ENCODE results near the gene DTD1.

DTD1 gene

DNA sequence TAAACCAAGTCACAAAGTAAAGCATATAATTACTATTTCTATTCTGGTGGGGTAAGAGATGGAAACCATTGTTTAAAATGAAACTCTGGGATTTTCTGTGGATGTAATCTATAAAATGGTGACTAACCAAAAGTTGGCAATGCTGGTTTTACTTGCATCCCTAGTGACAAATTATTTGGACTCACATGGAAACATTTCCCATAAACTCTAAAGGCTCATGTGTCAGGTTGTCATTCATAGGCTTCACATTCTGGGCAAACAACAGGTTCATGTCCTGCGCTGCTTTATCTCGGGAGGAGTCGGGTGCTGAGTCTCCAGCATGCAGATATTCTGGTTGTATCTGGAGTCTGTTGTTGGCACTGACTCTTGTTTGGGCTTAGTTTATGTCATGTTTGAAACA is 127.7 kb downstream of the DTD1 start:
- no peak for DNase-seq

DNA sequence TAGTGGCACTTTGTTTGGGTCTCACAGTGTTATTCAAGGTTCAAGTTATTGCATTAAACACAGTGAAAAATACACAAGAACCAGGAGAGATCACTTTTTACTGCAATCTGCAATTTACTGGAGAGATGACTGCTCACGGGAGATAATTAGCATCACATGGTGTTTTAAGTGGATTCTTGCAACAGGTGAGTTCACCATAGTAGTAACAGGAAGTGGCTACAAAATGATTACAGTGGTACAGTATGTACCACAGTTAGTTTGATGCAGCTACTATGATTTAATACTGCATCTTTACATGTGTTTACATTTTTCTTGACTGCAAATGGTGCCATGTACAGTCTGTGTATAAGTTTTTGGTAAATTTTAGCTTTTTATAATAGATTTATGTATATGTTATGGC is 129.2 kb downstream of the DTD1 start:
- DNase-seq = no peak

DNA sequence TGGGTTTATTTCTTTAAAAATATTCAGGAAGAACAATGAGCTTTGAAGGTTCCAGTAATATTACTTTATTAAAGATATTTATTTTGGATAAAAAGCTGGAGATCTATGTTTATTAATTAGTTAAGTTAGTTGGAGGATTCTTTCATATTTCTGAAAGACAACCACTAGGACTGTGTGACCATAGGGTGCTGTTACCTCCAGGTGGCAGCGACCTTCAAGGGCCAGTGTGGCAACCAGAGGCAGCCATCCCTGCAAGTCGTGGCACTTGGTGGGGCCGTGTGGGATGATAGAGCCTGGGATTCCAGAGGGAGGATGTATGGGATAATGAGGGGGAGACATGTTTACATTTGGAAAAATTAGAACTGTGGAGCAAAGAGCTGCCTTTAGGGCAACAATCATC is 130.3 kb downstream of the DTD1 start:
- DNase-seq = no peak

DNA sequence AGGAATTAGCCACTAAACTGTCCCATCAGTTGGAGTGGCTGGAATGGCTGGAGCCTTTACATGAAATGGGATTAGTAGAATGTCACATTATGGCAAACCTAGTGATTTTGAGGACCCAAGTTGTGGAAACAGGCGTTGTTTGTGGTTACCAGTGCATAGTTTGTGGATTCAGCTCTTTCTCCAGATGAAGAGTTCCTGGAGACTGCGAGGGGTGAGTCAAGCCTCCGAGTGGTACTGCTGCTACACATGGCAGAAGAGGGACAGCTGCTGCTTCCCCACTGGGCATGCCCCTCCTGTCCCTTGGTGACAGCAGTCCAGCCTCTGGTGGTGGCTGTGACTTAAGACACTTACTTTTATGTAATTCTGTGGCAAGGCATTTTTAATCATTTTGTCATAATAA is 131.6 kb downstream of the DTD1 start:
- no peak for DNase-seq

DNA sequence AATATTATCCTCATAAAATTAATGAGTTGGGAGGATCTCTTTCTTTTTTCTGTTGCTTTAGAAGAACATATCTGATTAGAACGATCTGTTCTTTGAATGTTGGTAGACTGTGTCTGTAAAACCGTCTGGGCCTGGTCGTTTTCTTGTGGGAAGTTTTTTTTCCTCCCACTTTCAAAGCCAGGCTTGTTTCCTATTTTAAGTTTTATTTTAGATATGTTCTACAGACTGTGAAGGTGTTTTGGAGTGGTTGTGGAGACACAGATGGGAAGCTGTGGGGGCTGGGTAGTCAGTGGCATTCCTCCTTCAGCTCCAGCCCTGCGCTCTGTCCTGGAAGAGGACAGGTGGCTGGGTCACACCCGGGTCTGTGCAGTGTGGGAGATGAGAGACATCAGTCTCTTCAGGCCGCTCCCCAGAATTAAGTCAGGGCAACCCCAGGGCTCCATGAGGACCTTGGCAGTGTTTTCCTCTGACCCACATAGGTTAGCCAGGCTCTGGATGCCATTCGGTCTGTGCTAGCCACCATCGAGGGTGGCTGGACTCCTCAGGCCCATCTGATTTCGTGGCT is 133.8 kb downstream of the DTD1 start:
- no peak for DNase-seq

DNA sequence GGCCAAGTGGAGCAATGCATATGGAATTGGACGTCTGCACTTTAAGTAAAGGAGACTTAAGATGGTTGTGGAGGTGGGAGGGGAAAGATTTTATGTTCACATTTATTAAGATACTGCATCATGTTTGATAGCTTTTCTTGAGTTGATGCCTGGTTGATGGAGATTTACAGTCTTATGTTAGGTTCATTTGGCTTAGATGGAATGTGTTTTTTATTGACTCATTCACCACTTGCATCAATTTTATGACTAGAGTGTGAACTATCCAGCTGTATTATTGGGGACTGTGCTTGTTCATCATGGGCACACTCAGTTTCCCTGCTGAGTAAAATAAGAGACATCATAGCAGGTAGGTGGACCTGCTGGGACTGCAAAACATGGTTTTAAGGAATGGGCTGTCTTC is 134.5 kb downstream of the DTD1 start:
- no peak for DNase-seq

DNA sequence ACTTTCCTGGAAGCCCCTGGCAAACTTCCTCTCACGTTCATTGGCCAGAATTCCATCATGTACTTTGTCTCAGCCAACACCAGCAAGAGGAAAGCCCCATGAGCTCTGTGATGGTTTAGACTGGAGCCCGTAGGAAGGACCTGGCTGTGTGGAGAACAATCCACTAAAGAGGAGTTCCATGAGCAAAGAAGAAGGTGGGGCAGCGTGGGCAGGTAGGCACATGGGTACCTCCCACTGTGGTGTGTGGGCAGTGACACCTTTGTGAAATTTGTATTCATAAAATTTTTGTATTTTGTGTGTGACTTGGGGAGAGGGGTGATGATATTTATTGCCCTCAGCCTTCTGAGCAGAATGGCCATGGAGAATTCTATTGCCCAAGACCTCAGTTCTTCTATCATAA is 136.2 kb downstream of the DTD1 start:
- DNase-seq = no peak

DNA sequence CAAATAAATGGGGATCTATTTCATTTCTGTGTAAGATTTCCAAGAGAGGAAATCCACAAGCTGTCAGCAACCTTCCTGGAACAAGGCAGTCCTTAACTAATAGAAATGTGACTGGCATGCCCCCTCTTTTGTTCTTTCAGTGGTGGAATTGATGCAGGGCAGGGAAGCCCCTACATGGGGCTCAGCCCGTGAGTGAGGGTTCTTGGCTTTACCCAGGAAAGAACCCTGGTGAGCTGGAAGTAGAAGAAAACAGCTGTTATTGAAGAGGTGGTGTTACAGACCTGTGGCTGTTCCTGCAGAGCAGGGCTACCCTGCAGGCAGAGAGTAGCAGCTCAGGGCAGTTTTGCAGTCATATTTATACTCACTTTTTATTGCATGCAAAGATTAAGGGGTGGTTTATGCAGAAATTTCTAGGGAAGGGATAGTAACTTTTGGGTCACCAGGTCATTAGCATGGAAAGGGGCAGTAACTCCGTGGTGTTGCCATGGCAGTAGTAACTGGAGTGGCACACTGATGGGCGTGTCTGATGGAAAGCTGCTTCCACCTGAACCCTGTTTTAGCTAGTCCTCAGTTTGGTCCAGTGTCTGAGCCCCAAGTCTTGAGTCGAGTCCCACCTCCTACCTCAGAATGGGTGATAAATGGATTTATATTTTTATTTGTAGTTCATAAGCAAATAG is 137.1 kb downstream of the DTD1 start:
- no peak for DNase-seq

DNA sequence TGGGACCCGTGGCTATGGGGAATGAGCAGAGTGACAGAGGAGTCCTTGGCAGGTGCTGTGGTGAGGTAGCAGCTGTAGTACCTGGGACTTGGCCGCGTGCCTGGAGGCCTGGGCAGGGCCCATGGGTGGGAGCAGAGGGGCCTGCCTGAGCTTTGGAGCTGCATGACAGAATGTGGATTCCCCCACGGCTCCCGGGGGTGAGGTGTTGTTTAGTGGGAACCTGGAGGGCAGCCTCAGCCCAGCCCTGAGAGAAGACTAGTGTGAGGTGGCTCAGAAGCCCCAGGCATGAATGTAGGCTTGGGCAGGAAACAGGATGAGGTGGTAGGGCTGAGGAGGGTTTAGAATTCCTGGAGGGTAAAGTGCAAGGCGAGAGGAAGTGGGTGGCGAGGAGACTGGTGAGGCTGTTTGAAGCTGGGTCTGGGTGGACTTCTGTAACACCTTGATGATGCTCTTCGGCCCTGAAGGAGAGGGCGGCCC is 139.2 kb downstream of the DTD1 start:
- no peak for DNase-seq

DNA sequence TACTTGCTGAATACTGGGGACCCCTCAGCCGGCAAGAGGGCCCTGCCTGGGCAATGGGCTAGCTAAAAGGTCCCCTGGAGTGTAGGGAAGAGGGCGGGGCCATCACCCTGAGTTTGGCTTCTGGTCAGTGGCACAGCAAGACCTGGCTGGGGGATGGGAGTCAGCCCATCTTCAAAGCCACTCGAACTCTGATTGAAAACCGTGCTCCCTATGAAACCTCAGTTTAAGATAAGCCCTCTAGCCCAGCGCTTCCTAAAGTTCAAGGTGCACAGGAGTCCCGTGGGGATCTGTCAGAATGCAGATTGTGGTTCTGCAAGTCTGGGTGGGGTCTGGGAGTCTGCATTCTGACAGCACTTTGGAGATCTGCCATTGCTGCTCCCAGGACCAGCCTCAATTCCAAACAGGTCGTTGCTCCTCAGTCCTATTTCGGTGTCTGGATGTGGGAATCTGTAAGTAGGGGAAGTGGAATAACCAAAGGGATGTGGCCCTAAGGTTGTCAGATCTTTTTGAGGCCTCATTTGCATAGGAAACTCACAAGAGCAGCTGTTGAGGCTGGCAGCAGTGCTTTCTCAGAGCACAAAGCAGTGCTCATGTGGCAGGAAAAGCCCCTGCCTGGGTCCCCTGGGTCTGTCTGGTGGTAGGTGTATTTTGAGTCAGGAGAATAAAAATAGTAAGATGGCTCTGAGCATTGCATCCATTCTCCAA is 140.5 kb downstream of the DTD1 start:
- no peak for DNase-seq

DNA sequence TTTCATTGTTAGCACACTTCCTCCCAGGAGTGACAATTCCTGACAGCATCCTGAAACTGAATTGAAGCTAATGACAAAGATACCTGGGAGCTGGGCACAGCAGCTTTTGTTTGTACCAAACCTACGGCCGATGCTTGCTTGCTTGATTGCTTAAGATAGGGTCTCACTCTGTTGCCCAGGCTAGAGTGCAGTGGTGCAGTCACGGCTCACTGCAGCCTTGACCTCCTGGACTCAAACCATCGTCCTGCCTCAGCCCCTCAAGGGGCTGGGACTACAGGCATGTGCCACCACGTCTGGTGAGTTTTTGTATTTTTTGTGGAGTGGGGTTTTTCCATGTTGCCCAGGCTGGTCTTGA is 141.0 kb downstream of the DTD1 start:
- no peak for DNase-seq

DNA sequence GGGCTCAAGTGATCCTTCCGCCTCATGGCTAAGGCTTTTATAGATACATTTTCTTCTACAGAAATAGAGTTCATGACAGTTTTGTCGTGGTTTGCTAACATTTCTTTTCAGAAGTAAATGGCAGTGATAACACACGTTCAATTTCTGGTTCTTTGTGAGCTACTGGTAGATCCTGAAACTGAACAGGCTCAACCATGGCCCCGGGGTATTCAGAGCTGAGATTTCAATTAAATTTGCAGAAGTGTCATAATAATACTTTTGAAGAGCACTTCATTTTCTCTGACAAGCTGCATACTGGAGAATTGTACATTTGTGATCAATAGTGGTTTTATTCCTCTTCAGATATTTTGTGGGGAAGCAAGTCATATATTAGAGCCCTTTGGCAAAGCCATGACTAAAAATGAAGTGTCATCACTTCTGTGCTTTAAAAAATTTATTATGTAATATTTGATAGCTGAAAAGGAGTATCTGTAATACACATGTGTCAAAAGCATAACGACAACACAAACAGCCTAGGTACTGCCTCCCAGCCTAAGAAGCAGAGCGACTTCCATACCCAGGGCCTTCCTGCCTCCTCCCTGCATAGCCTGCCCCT is 141.5 kb downstream of the DTD1 start:
- DNase-seq = no peak

DNA sequence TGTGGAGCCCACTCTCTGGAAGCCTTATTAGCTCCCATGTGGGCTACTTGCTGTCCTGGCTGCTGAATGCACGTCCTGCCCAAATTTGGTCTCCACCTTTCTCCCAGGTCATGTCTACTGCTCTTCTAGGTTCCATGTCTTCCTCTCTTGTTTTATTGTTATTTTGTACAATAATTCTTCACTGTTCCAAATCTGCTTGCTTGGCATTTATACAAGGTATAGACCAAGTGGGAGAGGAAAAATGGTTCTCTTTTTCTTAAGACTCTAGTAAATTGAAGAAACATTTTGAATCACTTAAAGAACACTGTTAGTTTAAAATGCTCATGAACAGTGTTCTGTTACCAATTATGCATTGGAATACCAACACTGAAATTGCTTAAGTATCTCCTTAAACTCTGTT is 144.1 kb downstream of the DTD1 start:
- DNase-seq = no peak

DNA sequence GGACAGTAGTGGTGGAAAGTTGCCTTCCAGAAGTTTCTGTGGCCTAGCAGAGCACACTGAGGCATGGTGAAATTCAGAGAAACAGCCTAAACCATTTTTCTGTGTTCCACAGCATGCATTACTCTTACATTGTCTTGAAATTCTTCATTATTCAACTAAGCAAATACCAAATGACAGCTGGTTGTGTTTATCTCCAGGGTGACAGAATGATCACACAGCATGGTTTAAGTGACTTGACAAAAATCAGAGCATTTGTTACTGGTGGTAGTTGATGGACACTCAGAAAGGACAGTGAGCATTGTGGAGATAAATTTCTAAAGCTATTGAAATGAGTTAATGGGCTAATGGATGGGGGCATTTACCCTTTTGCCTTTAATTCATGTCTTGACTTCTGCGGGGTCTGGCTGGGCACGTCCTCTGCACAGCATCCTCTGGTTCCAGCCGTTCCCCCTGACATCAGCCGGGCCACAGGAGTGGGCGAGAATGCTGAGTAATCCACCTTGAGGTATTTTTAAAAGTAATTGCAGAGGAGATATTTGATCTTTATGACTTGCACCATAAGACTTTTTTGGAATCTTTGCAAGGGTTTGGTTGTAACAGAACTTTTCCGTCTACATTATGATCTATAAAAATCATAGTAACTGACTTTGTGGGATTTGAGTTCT is 146.8 kb downstream of the DTD1 start:
- no peak for DNase-seq

DNA sequence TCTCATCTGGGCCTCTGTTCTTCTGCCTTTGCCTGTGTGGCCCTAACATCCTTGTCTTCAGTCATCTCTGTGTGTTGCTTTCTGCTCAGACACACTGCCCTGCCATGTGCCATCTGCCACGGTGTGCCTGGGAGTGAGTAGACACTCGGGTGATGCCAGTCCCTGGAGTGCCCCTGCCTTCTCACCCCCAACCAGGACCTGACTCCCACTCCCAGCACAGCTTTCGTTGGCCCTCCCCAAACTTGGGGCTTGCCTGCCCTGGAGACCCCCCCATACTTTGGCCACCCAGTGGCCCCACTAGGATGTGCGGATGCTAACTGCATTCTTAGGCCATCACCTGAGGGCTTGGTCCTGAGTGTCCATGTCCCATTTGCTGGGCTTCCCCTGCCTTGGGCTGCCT is 149.3 kb downstream of the DTD1 start:
- no peak for DNase-seq

DNA sequence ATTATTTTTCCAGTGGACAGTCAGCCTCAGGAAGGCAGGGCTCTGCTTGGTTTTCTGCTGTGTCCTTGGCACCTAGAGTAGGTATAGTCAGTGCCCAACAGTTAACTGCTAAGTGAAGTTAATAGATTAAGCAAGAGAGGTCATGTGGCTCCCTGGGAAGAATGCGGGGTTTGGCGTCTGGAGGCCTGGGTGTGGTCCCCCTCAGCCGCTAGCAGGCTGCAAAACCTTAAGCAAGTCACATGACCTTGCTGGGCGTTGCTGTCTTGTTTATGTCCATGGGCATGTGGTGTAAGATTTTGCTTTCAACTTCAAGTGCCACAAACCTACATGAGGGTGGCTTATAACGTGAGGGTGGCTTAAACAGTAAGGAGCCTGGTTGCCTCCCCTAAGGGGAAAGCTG is 150.2 kb downstream of the DTD1 start:
- no peak for DNase-seq

DNA sequence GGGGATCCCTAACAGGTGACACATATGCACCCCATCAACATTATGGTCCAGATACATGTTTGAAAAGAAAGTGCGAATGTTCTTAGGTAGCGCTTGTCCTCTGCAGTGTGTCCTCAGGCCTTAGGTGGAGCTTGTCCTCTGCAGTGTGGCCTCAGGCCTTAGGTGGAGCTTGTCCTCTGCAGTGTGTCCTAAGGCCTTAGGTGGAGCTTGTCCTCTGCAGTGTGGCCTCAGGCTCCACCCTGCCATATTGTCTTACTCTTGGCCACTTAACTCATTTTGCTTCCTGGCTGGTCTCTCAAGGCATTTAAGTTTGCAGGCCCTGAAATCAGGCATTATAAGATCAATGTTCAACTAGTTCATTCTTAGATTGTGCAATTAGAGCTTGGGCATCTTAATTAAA is 151.0 kb downstream of the DTD1 start:
- DNase-seq = no peak

DNA sequence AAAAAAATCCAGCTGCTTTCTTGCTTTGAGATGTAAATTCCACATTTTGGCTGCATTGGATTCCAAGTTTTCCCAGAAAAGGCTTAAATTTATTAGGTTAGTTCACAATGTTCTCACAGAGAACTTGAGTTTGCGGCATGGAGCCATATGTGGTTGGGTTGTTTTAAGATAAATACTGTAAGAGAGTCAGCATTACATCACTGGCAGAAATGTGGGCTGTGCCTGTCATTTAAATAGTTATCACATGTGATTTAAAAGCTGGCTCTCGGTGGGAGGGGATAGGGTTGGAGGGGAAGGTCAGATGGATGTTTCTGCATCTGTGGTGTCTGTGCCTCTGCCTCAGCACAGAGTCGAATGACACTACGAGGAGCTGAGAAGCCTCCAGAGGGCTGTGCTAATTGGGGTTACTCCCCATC is 151.9 kb downstream of the DTD1 start:
- no peak for DNase-seq

DNA sequence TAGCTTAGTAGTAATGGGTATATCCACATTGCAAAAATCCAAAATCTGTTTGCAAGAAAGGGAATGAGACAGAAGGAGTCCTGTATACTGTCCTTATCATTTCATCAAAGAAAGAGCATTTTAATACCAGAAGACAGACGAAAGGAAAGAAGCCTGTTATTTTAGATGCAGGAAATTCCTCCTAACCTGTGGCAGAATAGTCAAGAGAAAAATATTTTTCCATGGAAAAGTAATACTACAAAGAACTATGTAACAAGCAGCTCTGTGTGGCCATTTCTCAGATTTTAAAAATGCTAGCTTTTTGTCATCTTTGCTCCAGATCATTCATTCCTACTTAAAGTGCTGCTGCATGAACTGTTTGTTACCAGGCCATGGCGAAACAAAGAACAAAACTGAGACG is 152.9 kb downstream of the DTD1 start:
- no peak for DNase-seq

DNA sequence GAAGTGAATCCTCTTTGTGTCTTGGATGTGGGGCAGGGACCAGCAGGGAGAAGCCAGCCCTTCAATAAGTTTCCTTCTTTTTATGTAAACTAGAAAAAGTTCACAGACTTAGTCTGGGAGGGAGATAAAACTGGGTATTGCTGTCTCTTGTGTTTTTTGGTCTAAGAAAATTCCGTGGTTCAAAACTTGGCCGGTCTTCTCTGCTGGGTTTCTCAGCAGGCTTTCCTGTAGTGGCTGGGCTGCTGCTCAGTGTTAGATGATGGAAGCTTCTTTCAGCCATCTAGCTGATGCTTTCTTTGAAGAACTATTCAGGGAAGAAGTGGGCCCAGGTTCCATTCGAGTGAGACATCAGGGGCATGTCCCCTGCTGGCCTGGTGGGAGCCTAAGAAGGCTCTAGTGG is 155.0 kb downstream of the DTD1 start:
- no peak for DNase-seq

DNA sequence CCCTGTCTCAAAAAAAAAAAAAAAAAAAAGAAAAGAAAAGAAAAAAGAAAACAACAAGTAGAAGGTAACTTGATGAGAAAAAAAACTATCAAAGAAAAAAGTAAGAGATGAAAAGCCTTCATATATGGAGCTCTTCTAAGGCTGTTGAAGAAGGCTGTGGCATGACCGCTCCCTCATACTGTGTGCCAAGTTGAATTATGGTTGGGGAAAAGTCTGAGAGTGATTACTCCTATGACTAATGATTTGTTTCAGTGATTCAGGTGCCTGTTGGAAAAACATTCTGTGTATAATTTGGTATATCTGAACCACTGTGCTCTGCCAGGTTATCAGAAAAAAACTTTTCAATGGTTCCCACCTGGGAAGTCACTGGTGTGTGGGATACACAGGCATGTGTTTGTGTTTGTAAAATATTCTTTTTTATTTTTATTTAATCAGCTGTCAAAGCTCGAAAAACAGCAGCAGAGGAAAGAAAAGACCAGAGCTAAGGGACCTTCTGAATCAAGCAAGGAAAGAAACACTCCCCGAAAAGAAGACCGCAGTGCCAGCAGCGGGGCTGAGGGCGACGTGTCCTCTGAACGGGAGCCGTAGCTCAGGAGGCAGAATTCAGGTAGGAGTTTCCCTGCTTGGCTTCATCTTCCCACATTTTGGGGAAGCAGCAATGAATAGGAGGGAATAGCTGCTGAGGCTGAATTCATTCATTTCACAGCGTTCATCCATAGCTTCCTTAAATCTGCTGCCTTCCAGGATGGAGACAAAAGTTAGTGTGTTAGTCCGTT is 156.0 kb downstream of the DTD1 start:
- no peak for DNase-seq

DNA sequence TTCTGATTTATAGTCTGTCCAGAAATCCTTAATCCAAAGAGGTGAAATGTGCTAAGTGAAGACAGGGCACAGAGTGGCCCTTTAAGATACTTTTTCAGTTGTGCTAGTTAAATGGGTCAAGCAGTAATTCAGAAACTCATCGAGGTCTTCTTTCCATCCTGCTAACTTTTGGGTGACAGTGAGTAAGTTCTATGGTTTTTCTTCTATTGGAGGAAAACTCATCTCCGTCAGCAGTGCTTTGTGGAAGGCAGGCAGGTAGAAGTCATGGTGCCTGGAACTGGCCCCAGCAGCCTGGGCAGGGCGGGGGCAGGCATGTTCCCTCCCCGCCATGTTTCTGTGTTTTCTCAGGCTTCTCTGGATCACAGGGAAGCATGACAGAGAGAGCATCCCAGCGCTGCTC is 159.2 kb downstream of the DTD1 start:
- DNase-seq = no peak

DNA sequence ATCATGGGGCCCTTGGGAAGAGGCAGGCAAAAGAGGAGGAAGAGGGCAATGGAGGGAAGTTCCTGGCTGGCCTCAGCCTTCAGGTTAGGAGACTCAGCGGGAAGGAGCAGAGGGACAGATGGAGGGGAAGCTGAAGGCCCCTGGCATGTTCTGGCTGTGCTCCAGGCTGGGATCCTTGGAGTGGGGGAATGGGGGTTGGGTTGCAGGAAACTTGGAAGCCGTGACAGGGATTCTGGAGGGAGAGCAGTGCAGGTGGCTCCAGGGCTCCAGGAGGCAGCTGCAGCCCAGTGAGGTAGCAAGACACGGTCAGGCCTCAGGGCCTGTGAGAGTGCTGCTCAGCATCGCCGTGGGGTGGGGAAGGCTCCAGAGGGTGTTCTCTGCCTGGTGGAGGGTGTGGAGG is 161.1 kb downstream of the DTD1 start:
- DNase-seq = no peak
